SK-N-SH (cell line): Measurements from ENCODE around the gene NBEAL2. TPM values are rescaled to one million over a fixed set of nuclear protein-coding genes. Genes with fewer than 3 reads are reported as not detected.
"Not testable (repeated sequence)": the region's sequence is repeated elsewhere in the genome, so short reads cannot be mapped to it uniquely, and the experiment has no call there.

ENCODE experiments used
- CTCF ChIA-PET: fragments of 300-600, 350-600 bp; formaldehyde crosslinking; extraction: SDS; loops from one replicate; lab custom pipeline; 2021; lab: Yijun Ruan, JAX
- POLR2A ChIA-PET: fragments of 350-600 bp; sonication (Branson Sonifier 250); formaldehyde crosslinking; extraction: SDS; loops from one replicate; lab custom pipeline; 2020; ENCODE audit warnings: antibody characterized with exemption, inconsistent platforms; lab: Yijun Ruan, JAX
- DNase-seq: peaks from one replicate; pipeline ENCODE4 v3.0.0; 2012
- H2AFZ ChIP-seq: fragments of 200-600 bp; sonication (generic); 2 replicates; pipeline ENCODE4 v1.8.1; 2016; ENCODE audit warnings: antibody characterized with exemption, mild to moderate bottlenecking, low read depth
- H3F3A ChIP-seq: fragments of 200-600 bp; sonication (generic); replicated peaks from 2 replicates; pipeline ENCODE3; 2016; ENCODE audit warnings: antibody characterized with exemption, mild to moderate bottlenecking; ENCODE audit not compliant: insufficient read depth
- H3K27ac ChIP-seq, 2 experiments: fragments of 200-500 bp in 1 of 2; fragments of 200-600 bp in 1 of 2; sonication (Bioruptor generic) in 1 of 2; sonication (generic), shearing (Covaris generic) in 1 of 2; 2 replicates each; pipeline versions ENCODE4 v1.5.1 to v1.6.1; 2014 to 2016; ENCODE audit warnings: low read depth in 2 of 2, inconsistent platforms in 1 of 2, low read length in 1 of 2, mild to moderate bottlenecking in 1 of 2, mixed read lengths in 1 of 2
- H3K27me3 ChIP-seq: fragments of 200-600 bp; sonication (generic), shearing (Covaris generic); 2 replicates; pipeline ENCODE4 v1.6.1; 2016; ENCODE audit warnings: mixed run types; ENCODE audit not compliant: insufficient read depth
- H3K36me3 ChIP-seq, 2 experiments: fragments of 200-500 bp in 1 of 2; fragments of 200-600 bp in 1 of 2; sonication (Bioruptor generic) in 1 of 2; sonication (generic) in 1 of 2; replicated peaks in 1 of 2; 2 replicates each; pipeline versions ENCODE3 to v1.5.1; 2014 to 2016; ENCODE audit warnings: low read length in 1 of 2, mild to moderate bottlenecking in 1 of 2; ENCODE audit not compliant: insufficient read depth in 2 of 2, control insufficient read depth in 1 of 2
- H3K4me1 ChIP-seq, 2 experiments: fragments of 200-500 bp in 1 of 2; fragments of 200-600 bp in 1 of 2; sonication (Bioruptor generic) in 1 of 2; sonication (generic), shearing (Covaris generic) in 1 of 2; 2 replicates each; pipeline versions ENCODE4 v1.5.1 to v1.6.1; 2014 to 2016; ENCODE audit warnings: low read depth in 1 of 2, low read length in 1 of 2, mixed run types in 1 of 2; ENCODE audit not compliant: insufficient read depth in 2 of 2, control insufficient read depth in 1 of 2
- H3K4me2 ChIP-seq: fragments of 200-600 bp; sonication (generic), shearing (Covaris generic); 2 replicates; pipeline ENCODE4 v1.6.1; 2017; ENCODE audit warnings: mixed run types
- H3K4me3 ChIP-seq, 2 experiments: fragments of 200-500 bp in 1 of 2; fragments of 200-600 bp in 1 of 2; sonication (Bioruptor generic) in 1 of 2; sonication (generic), shearing (Covaris generic) in 1 of 2; 2 replicates each; pipeline versions ENCODE4 v1.5.1 to v1.8.1; 2014 to 2016; ENCODE audit warnings: low read depth in 2 of 2, inconsistent platforms in 1 of 2, low read length in 1 of 2, mild to moderate bottlenecking in 1 of 2, mixed read lengths in 1 of 2, moderate library complexity in 1 of 2
- H3K79me2 ChIP-seq: fragments of 200-600 bp; sonication (generic); 2 replicates; pipeline ENCODE4 v1.8.1; 2017; ENCODE audit warnings: mild to moderate bottlenecking; ENCODE audit not compliant: insufficient read depth
- H3K9ac ChIP-seq: fragments of 200-600 bp; sonication (generic); 2 replicates; pipeline ENCODE4 v1.6.1; 2017; ENCODE audit warnings: mixed run types
- H3K9me2 ChIP-seq: fragments of 200-600 bp; sonication (generic); 2 replicates; pipeline ENCODE4 v1.6.1; 2017; ENCODE audit warnings: mixed run types
- H3K9me3 ChIP-seq: fragments of 200-600 bp; sonication (generic); 2 replicates; pipeline ENCODE4 v1.6.1; 2017; ENCODE audit warnings: mixed run types, mild to moderate bottlenecking, moderate library complexity
- H4K20me1 ChIP-seq: fragments of 200-600 bp; sonication (generic); 2 replicates; pipeline ENCODE4 v1.6.1; 2017; ENCODE audit warnings: mild to moderate bottlenecking, mixed run types; ENCODE audit not compliant: insufficient read depth
- CHD2 ChIP-seq: fragments of 150-350 bp; IDR thresholded peaks from 2 replicates; pipeline ENCODE4 v1.6.1; 2018; ENCODE audit warnings: low read length; ENCODE audit not compliant: partially characterized antibody
- FOXJ3 ChIP-seq: sonication (generic); formaldehyde crosslinking; IDR thresholded peaks from 2 replicates; pipeline ENCODE4 v1.5.1; 2020; ENCODE audit warnings: mild to moderate bottlenecking, missing genetic modification reagents
- FOXM1 ChIP-seq: IDR thresholded peaks from 2 replicates; pipeline ENCODE4 v1.4.0; 2012; ENCODE audit warnings: low read depth, mild to moderate bottlenecking
- NFIC ChIP-seq: IDR thresholded peaks from 2 replicates; pipeline ENCODE4 v1.4.0; 2012; ENCODE audit warnings: borderline replicate concordance
- REST ChIP-seq: IDR thresholded peaks from 2 replicates; pipeline ENCODE4 v1.6.1; 2012; ENCODE audit warnings: mild to moderate bottlenecking, low read depth, low read length, moderate library complexity
- TEAD4 ChIP-seq: IDR thresholded peaks from 2 replicates; pipeline ENCODE4 v1.4.0; 2012; ENCODE audit warnings: mild to moderate bottlenecking, borderline replicate concordance; ENCODE audit not compliant: insufficient read depth
- USF2 ChIP-seq: fragments of 150-350 bp; IDR thresholded peaks from 2 replicates; pipeline ENCODE4 v1.6.1; 2017; ENCODE audit warnings: antibody characterized with exemption, low read length, low read depth, borderline replicate concordance
- ZBTB33 ChIP-seq: IDR thresholded peaks from 2 replicates; pipeline ENCODE4 v1.4.0; 2012; ENCODE audit warnings: low read depth, borderline replicate concordance
- WGBS: methylation state at CpG from one replicate; pipeline ENCODE4 v1.1.6; 2017; ENCODE audit warnings: low lambda C conversion rate; 5-methylcytosine and 5-hydroxymethylcytosine counted together
- polyA plus RNA-seq, 3 experiments: library from polyadenylated mRNA; depleted of rRNA; stranded (reverse); fragments of >200 nt; gene quantifications; 2 replicates each; pipeline ENCODE4 v1.2.3, GENCODE V29; 2012

NBEAL2 gene
- polyA plus RNA-seq, 1 of the 3 experiments (the other 2 are of a cell fraction) = 20.3 TPM

DNA sequence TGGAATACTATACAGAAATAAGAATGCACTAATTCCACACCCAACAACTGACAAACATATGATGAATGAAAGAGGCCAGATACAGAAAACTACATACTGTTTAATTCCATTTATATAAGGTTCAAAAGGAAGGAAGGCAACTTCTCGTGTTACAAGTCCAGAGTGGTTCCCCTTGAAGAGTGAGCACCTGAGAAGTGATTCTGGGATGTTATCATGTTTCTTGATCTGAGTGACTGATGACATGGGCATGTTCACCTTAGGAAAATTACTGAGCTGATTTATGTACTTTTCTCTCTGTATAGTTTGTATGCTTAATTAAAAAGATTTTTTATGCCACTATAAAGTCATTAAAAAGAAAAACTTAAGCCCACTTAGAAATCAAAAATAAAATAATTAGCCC lies 16.5 kb upstream of the NBEAL2 start:
- no peak for DNase-seq
- no peak overlapping the region for H3K27ac ChIP-seq
- no peak overlapping the region for H3K4me3 ChIP-seq
- no peaks in the 10 kb centered on the region for H3F3A ChIP-seq
- no peak overlapping the region for H3K9ac ChIP-seq
- no peak overlapping the region for H2AFZ ChIP-seq
- POLR2A ChIA-PET = no interaction called here
- no peak overlapping the region for H3K4me2 ChIP-seq
- no peaks in the 10 kb centered on the region for H3K27me3 ChIP-seq
- H3K9me2 ChIP-seq = no peaks in the 10 kb centered on the region
- peaks cover 0 to 2% of the 10 kb centered on the region in 2 experiments for H3K36me3 ChIP-seq
- 100% methylated on average over 1 of the region's 1 CpG for WGBS
- no peaks in the 10 kb centered on the region for H3K9me3 ChIP-seq
- TF ChIP-seq FOXM1 = no peak
- TF ChIP-seq FOXJ3 (CRISPR knock-in tag) = no peak
- TF ChIP-seq NFIC = no peak
- no peak for TF ChIP-seq TEAD4
- TF ChIP-seq CHD2 = no peak
- TF ChIP-seq REST = no peak
- no peak for TF ChIP-seq USF2
- no peak for TF ChIP-seq ZBTB33
- CTCF ChIA-PET = no interaction called here
- peaks cover 15 to 50% of the 10 kb centered on the region in 2 experiments; a peak in 2 of 4 replicates for H3K4me1 ChIP-seq
- H3K79me2 ChIP-seq = peaks cover 92% of the 10 kb centered on the region
- H4K20me1 ChIP-seq = peaks cover 79% of the 10 kb centered on the region

DNA sequence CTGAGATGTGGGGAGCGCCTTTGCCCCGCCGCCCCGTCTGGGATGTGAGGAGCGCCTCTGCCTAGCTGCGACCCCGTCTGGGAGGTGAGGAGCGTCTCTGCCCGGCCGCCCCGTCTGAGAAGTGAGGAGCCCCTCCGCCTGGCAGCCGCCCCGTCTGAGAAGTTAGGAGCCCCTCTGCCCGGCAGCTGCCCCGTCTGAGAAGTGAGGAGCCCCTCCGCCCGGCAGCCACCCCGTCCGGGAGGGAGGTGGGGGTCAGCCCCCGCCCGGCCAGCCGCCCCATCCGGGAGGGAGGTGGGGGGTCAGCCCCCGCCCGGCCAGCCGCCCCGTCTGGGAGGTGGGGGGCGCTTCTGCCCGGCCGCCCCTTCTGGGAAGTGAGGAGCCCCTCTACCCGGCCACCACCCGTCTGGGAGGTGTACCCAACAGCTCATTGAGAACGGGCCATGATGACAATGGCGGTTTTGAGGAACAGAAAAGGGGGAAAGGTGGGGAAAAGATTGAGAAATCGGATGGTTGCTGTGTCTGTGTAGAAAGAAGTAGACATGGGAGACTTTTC lies 15.4 kb upstream of the NBEAL2 start:
- H3K9me2 ChIP-seq, H3F3A ChIP-seq, H3K9ac ChIP-seq, H3K27me3 ChIP-seq, H3K27ac ChIP-seq, H3K4me2 ChIP-seq, H3K4me3 ChIP-seq, H3K36me3 ChIP-seq, POLR2A ChIA-PET, DNase-seq, H3K9me3 ChIP-seq, CTCF ChIA-PET, H2AFZ ChIP-seq: not testable (repeated sequence)
- H3K79me2 ChIP-seq = peaks cover 92% of the 10 kb centered on the region
- H3K4me1 ChIP-seq = peaks cover 15 to 49% of the 10 kb centered on the region in 2 experiments; a peak in 2 of 4 replicates
- H4K20me1 ChIP-seq = peaks cover 81% of the 10 kb centered on the region
- 99% methylated on average over 7 of the region's 36 CpGs for WGBS
